A549 treated with Mapracorat at 1 μM for 4 hours (cell line): Measurements from ENCODE around the gene OR10K2. TPM values are rescaled to one million over a fixed set of nuclear protein-coding genes. Genes with fewer than 3 reads are reported as not detected.

Experiments used
- total RNA-seq: library from RNA; stranded (reverse); fragments of 200-300 nt; extraction: Qiagen RNA extraction; gene quantifications from 5 replicates; pipeline ENCODE4 v1.2.3, GENCODE V29; 2022

Gene OR10K2
- not detected in 5 replicates for total RNA-seq

GRCh38 chr1:158426137-158426536, at the start of gene OR10K2:
OR10K2 (minus strand) TSS chr1:158426237; CDS start chr1:158420866, 5,371 bp downstream.

GRCh38 chr1:158471920-158472319, 45.9 kb upstream of the OR10K2 start, which contains the start of gene OR10R2:
OR10R2 (plus strand) TSS chr1:158472220; CDS start chr1:158472326, 106 bp downstream.

GRCh38 chr1:158461534-158461933, 35.5 kb upstream of the OR10K2 start, which contains the start of gene OR10K1:
OR10K1 (plus strand) TSS chr1:158461834; CDS start chr1:158465562, 3,728 bp downstream.

GRCh38 chr1:158398818-158399514, 27.1 kb downstream of the OR10K2 start, which contains the start of gene OR10T2:
OR10T2 (minus strand) TSS chr1:158399466; CDS start chr1:158399466, 0 bp downstream.

Other genes starting within 250 kb of the OR10K2 start
- 0.16 TPM in 1 of 5 replicates, not detected in the others for gene CD1D, start 245.3 kb downstream of the OR10K2 start, total RNA-seq
- not detected in 5 replicates for gene CD1A, start 171.8 kb downstream of the OR10K2 start, total RNA-seq
- not detected in 5 replicates for gene CD1C, start 136.3 kb downstream of the OR10K2 start, total RNA-seq
- not detected in 5 replicates for gene CD1B, start 94.7 kb downstream of the OR10K2 start, total RNA-seq
- not detected in 5 replicates for gene CD1E, start 72.3 kb downstream of the OR10K2 start, total RNA-seq
- gene OR10T2, start 26.8 kb downstream of the OR10K2 start, total RNA-seq, result not detected in 5 replicates
- gene OR10K1, start 35.6 kb upstream of the OR10K2 start, total RNA-seq, result not detected in 5 replicates
- not detected in 5 replicates for gene OR10R2, start 46.0 kb upstream of the OR10K2 start, total RNA-seq
- not detected in 5 replicates for gene OR6Y1, start 128.2 kb upstream of the OR10K2 start, total RNA-seq
- not detected in 5 replicates for gene OR6P1, start 144.3 kb upstream of the OR10K2 start, total RNA-seq
- gene OR10X1, start 153.7 kb upstream of the OR10K2 start, total RNA-seq, result not detected in 5 replicates
- gene OR10Z1, start 179.0 kb upstream of the OR10K2 start, total RNA-seq, result not detected in 5 replicates